ENCODE results near the gene LARGE1. TPM values are rescaled to one million over a fixed set of nuclear protein-coding genes. Genes with fewer than 3 reads are reported as not detected.

LARGE1 gene
- total and polyA plus RNA-seq, 2 of the 4 experiments (the other 2 are of a cell fraction) = 6.2 to 12.4 TPM

DNA sequence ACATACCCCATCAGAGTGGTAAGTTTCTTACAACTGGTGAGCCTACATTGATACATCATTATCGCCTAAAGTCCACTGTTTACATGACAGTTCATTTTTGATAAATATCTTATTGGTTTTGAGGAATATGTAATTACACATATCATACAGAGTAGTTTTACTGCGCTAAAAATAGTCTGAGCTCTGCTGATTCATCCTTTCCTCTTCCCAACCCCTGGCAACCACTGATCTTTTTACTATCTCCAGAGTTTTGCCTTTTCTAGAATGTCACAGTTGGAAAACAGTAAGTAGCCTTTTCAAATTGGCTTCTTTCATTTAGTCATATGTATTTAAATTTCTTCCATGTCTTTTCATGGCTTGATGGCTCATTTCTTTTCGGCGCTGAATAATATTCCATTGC is 112.8 kb downstream of the LARGE1 start:
- Histone ChIP-seq H3K4me3 (ENCODE audit: insufficient read depth, low read depth, low read length) (no peak overlapping the region), H2BK20ac (ENCODE audit: low read depth, low read length) (peak overlapping the region; percentile 37; the same call in 1 of the 2 replicates), H2BK5ac (ENCODE audit: low read depth, low read length, poor library complexity, severe bottlenecking) (no peak overlapping the region), H3K18ac (ENCODE audit: low read depth, low read length) (no peak overlapping the region; the same call in 1 of the 2 replicates), H4K8ac (ENCODE audit: low read depth in 2 of 2, low read length in 2 of 2) (no peak overlapping the region; a peak in 1 of 4 replicates), H2AK5ac (ENCODE audit: low read depth, low read length) (no peak overlapping the region), H2BK120ac (ENCODE audit: low read depth, low read length) (no peak overlapping the region), H3K36me3 (ENCODE audit: control insufficient read depth, insufficient read depth, low read length) (no peaks in the 10 kb centered on the region), H3K4me1 (ENCODE audit: control insufficient read depth, insufficient read depth, low read length) (peaks cover 19% of the 10 kb centered on the region), H2AFZ (replicated peaks; ENCODE audit: low read length, poor library complexity) (no peak overlapping the region), H4K91ac (ENCODE audit: insufficient read depth, low read depth, low read length) (no peak overlapping the region), H2AK9ac (replicated peaks; ENCODE audit: low read depth, low read length, poor library complexity) (no peak overlapping the region), H3K4me2 (ENCODE audit: low read depth, low read length) (peak overlapping the region; percentile 49; the same call in 1 of the 2 replicates), H2BK15ac (ENCODE audit: low read depth, low read length) (no peak overlapping the region), H3K9me3 (ENCODE audit: control insufficient read depth, insufficient read depth, low read length) (no peaks in the 10 kb centered on the region), H3K27ac (ENCODE audit: insufficient read depth, low read length) (no peak overlapping the region), H3K56ac (ENCODE audit: extremely low read depth, insufficient read depth, low read length) (no peak overlapping the region), H4K5ac (ENCODE audit: low read depth, low read length) (no peak overlapping the region), H3K27me3 (ENCODE audit: control insufficient read depth, insufficient read depth, low read length) (no peaks in the 10 kb centered on the region), H3K79me1 (ENCODE audit: low read depth in 1 of 2, low read length in 2 of 2) (peaks cover 23 to 46% of the 10 kb centered on the region in 2 experiments), H3K4ac (ENCODE audit: low read depth, low read length) (no peak overlapping the region), H3K9ac (ENCODE audit: low read depth, low read length) (no peak overlapping the region), H4K20me1 (ENCODE audit: insufficient read depth, low read length) (peaks cover 12% of the 10 kb centered on the region; the same call in 1 of the 2 replicates), H3K14ac (replicated peaks; ENCODE audit: low read depth, low read length) (no peak overlapping the region), H3K23ac (ENCODE audit: low read depth, low read length) (no peak overlapping the region), H3K9me1 (ENCODE audit: insufficient read depth, low read length) (peaks cover 22% of the 10 kb centered on the region)
- dilution Hi-C loops (cut with HindIII; ENCODE audit: low sequenced_read_pairs, unreplicated experiment) = no loop called here
- TF ChIP-seq RFX5 (IDR thresholded peaks at IDR 0.05; ENCODE audit: low read depth, low read length) (peak; percentile 73), FOS (IDR thresholded peaks at IDR 0.05; ENCODE audit: low read depth, low read length) (no peak), MXI1 (IDR thresholded peaks at IDR 0.05; ENCODE audit: borderline replicate concordance, low read depth, low read length) (no peak), NFE2L2 (IDR thresholded peaks at IDR 0.05; ENCODE audit: low read depth, low read length) (peak; percentile 23; the same call in 1 of the 2 replicates), BHLHE40 (IDR thresholded peaks at IDR 0.05; ENCODE audit: low read depth, low read length) (no peak)
- in situ Hi-C loops (cut with MboI; ENCODE audit: low sequenced_read_pairs) = no loop called here
- ChIA-PET CTCF (interaction anchor here (0.5 kb wide), 1 partner anchor 740 kb away, joined by 3 read pairs; no protein-coding TSS in a partner anchor), POLR2A (ENCODE audit: unreplicated experiment) (no interaction called here)
- no CpG with 5 or more reads among the region's 4 CpGs for WGBS, 2 experiments (ENCODE audit: extremely low coverage in 2 of 2, insufficient read length in 1 of 2)
- peak; percentile 48 for DNase-seq
- no TSS peak for BruUV-seq (replicated peaks)
- ATAC-seq (ENCODE audit: low read depth) = no peak
- intact Hi-C loops (cut with micrococcal nuclease) = loop anchor here (10.0 kb wide), 1 partner anchor 293 kb away; no protein-coding TSS in a partner anchor

Measured in IMR-90 (cell line).